Heart left ventricle (tissue), 16 donors: ENCODE data around the gene ARL14EP. TPM values are rescaled to one million over a fixed set of nuclear protein-coding genes. Genes with fewer than 3 reads are reported as not detected.

ENCODE experiments used
- ATAC-seq, 4 donors: fragments of 200-7000 bp; cut with Tn5 transposase; one replicate each; pipeline ENCODE4 v1.9.1; 2020 to 2022; ENCODE audit warnings: moderate library complexity in 4 of 4, mild to moderate bottlenecking in 3 of 4, moderate number of reproducible peaks in 1 of 4
- DNase-seq, 5 donors: peaks; one replicate each; pipeline ENCODE4 v3.0.0-alpha.2; 2020
- H3K27ac ChIP-seq, 12 donors: fragments of 200-600 bp; sonication (generic) in 4 of 12; one replicate each; pipeline versions ENCODE4 v1.5.0 to v1.8.0; 2016 to 2022; ENCODE audit warnings: mild to moderate bottlenecking in 2 of 12
- H3K27me3 ChIP-seq, 9 donors: fragments of 200-600 bp; sonication (generic) in 2 of 9; one replicate each; pipeline versions ENCODE4 v1.5.1 to v1.8.0; 2016 to 2022; ENCODE audit warnings: mild to moderate bottlenecking in 3 of 9
- H3K36me3 ChIP-seq, 9 donors: fragments of 200-600 bp; sonication (generic) in 2 of 9; one replicate each; pipeline versions ENCODE4 v1.5.0 to v1.8.0; 2018 to 2022; ENCODE audit warnings: mild to moderate bottlenecking in 2 of 9
- H3K4me1 ChIP-seq, 12 donors: fragments of 200-600 bp; sonication (generic) in 4 of 12; one replicate each; pipeline versions ENCODE4 v1.5.0 to v1.8.0; 2016 to 2022; ENCODE audit warnings: mild to moderate bottlenecking in 3 of 12
- H3K4me3 ChIP-seq, 12 donors: fragments of 200-600 bp; sonication (generic) in 4 of 12; one replicate each; pipeline versions ENCODE4 v1.5.0 to v1.8.0; 2017 to 2022; ENCODE audit warnings: mild to moderate bottlenecking in 9 of 12, moderate library complexity in 4 of 12
- H3K9me3 ChIP-seq, 12 donors: fragments of 200-600 bp; sonication (generic) in 4 of 12; one replicate each; pipeline versions ENCODE4 v1.5.0 to v1.8.0; 2016 to 2022; ENCODE audit warnings: mild to moderate bottlenecking in 1 of 12
- CTCF ChIP-seq, 12 donors: fragments of 200-600 bp; sonication (generic) in 4 of 12; IDR thresholded peaks; one replicate each; pipeline versions ENCODE4 v1.5.0 to v1.8.0; 2018 to 2022; ENCODE audit warnings: antibody characterized with exemption in 12 of 12, mild to moderate bottlenecking in 5 of 12
- POLR2A ChIP-seq, 2 donors: fragments of 450-650 bp; IDR thresholded peaks; one replicate each; pipeline ENCODE4 v1.6.1; 2017; ENCODE audit warnings: antibody characterized with exemption in 2 of 2, mild to moderate bottlenecking in 2 of 2, moderate library complexity in 2 of 2
- WGBS, 4 donors: extraction: QIAGEN DNeasy Blood & Tissue Kit in 2 of 4; methylation state at CpG; one replicate each; pipeline versions ENCODE4 v1.1.5 to v1.1.7; 2013 to 2018; 5-methylcytosine and 5-hydroxymethylcytosine counted together
- intact Hi-C, 10 donors: fragments of 100-400 bp; cut with DNase I; formaldehyde crosslinking; loops; one replicate each; pipeline versions ENCODE4 v1.11.1 to v1.14.2; 2022
- polyA plus RNA-seq, 2 donors: library from polyadenylated mRNA; stranded (reverse); fragments of 200-250 nt; gene quantifications; one replicate each; pipeline ENCODE4 v1.2.3, GENCODE V29; 2013
- total RNA-seq, 9 donors: library from RNA; depleted of rRNA in 2 of 9; stranded (reverse); fragments of >200 nt in 2 of 9; fragmentation: NEBNext Ultra II Directional in 3 of 9; extraction: Animal tissue kit (Norgen Biotek cat#: 25700) in 3 of 9; gene quantifications; one replicate each; pipeline versions ENCODE4 v1.1.0 to v1.2.4, GENCODE V29; 2016 to 2023
- donor health status: ischemic (EF 13 %, LVEDD 7.1; RV severe dilation, severe dysfunction).
- donor health status: healthy with polysubstance abuse.
- donor health status: DM: no; HTN: yes; CAD: no.
- donor health status: DM: no; HTN: no; CAD: no.
- donor health status: ischemic (EF 25% LVEDD 6.9; RV normal size, moderate dysfunction).
- donor health status: ischemic (EF 25% LVEDD 5.7; RV mildly dilated, moderate dysfunction).
- donor health status: healthy.
- donor health status: DM: yes; HTN: yes; CAD: no.
- donor health status: ischemic (EF 35%, LVEDD 5.7; RV mildly dilated, moderate dysfunction).
- donor health status: nonischemic (EF 11% LVEDD 7.7; RV severe dilation, severe dysfunction).
- donor health status: DM: yes; HTN: yes; CAD: no.
- donor health status: PGD.
- donor health status: ischemic (EF 29% LVEDD 5.4; RV normal size, mild dysfunction).
- donor health status: nonischemic (EF 23%, LVEDD 6.1; RV moderate dilation, normal function).

ARL14EP gene
- total and polyA plus RNA-seq, 11 donors: 13.1 to 43.8 (median 30.1) TPM

- no peak for DNase-seq
- intact Hi-C loops: loop anchor here in 1 of 10 donors (1.0 kb wide), 1 partner anchor 13 kb away; no protein-coding TSS in a partner anchor
These were observed 59.0 kb downstream of the ARL14EP start for GRCh38 chr11:30381879-30382278.

More at GRCh38 chr11:30381879-30382278, 59.0 kb downstream of the ARL14EP start:
- WGBS, 4 donors: 67 to 79% (median 72%) methylated on average over 2 of the region's 2 CpGs
- Histone ChIP-seq H3K36me3 (no peaks in the 10 kb centered on the region), H3K4me1 (no peaks in the 10 kb centered on the region), H3K4me3 (no peak overlapping the region), H3K27me3 (no peaks in the 10 kb centered on the region), H3K27ac (no peak overlapping the region), H3K9me3 (no peaks in the 10 kb centered on the region)
- ATAC-seq: no peak
- TF ChIP-seq POLR2A (IDR thresholded peaks at IDR 0.05): no peak
- TF ChIP-seq CTCF (IDR thresholded peaks at IDR 0.05): no peak

Other genes with a start within 250 kb of the ARL14EP start
- gene FSHB, start 92.1 kb upstream of the ARL14EP start, total RNA-seq: not detected
- gene FSHB, start 92.1 kb upstream of the ARL14EP start, polyA plus RNA-seq: not detected